Measurements from ENCODE around the gene EDNRA. TPM values are rescaled to one million over a fixed set of nuclear protein-coding genes. Genes with fewer than 3 reads are reported as not detected.

EDNRA gene
- total and polyA plus RNA-seq, 2 of the 4 experiments (the other 2 are of a cell fraction) = 3.8 to 6.5 TPM

- CTCF ChIA-PET = no interaction called here
- DNase-seq = no peak
- Histone ChIP-seq H3K18ac (ENCODE audit: low read depth, low read length) (no peak overlapping the region), H3K9ac (ENCODE audit: low read depth, low read length) (no peak overlapping the region), H3K23ac (ENCODE audit: low read depth, low read length) (no peak overlapping the region), H3K4me3 (ENCODE audit: insufficient read depth, low read depth, low read length) (no peak overlapping the region), H4K5ac (ENCODE audit: low read depth, low read length) (no peak overlapping the region), H3K4me2 (ENCODE audit: low read depth, low read length) (no peak overlapping the region), H3K79me1 (ENCODE audit: low read depth in 1 of 2, low read length in 2 of 2) (peaks cover 1 to 19% of the 10 kb centered on the region in 2 experiments; a peak in 3 of 4 replicates), H3K36me3 (ENCODE audit: control insufficient read depth, insufficient read depth, low read length) (no peaks in the 10 kb centered on the region), H3K9me3 (ENCODE audit: control insufficient read depth, insufficient read depth, low read length) (no peaks in the 10 kb centered on the region), H3K56ac (ENCODE audit: extremely low read depth, insufficient read depth, low read length) (no peak overlapping the region), H3K27me3 (ENCODE audit: control insufficient read depth, insufficient read depth, low read length) (no peaks in the 10 kb centered on the region), H2BK120ac (ENCODE audit: low read depth, low read length) (no peak overlapping the region), H4K8ac (ENCODE audit: low read depth in 2 of 2, low read length in 2 of 2) (no peak overlapping the region), H4K91ac (ENCODE audit: insufficient read depth, low read depth, low read length) (no peak overlapping the region), H2AK9ac (replicated peaks; ENCODE audit: low read depth, low read length, poor library complexity) (no peak overlapping the region), H2AFZ (replicated peaks; ENCODE audit: low read length, poor library complexity) (no peak overlapping the region), H3K4me1 (ENCODE audit: control insufficient read depth, insufficient read depth, low read length) (peaks cover 5% of the 10 kb centered on the region), H3K27ac (ENCODE audit: insufficient read depth, low read length) (no peak overlapping the region), H2BK15ac (ENCODE audit: low read depth, low read length) (no peak overlapping the region), H2BK20ac (ENCODE audit: low read depth, low read length) (no peak overlapping the region), H3K4ac (ENCODE audit: low read depth, low read length) (no peak overlapping the region), H3K9me1 (ENCODE audit: insufficient read depth, low read length) (peaks cover 5% of the 10 kb centered on the region; the same call in 1 of the 2 replicates), H4K20me1 (ENCODE audit: insufficient read depth, low read length) (no peaks in the 10 kb centered on the region), H2AK5ac (ENCODE audit: low read depth, low read length) (no peak overlapping the region), H3K14ac (replicated peaks; ENCODE audit: low read depth, low read length) (no peak overlapping the region), H2BK5ac (ENCODE audit: low read depth, low read length, poor library complexity, severe bottlenecking) (no peak overlapping the region)
- POLR2A ChIA-PET (ENCODE audit: unreplicated experiment) = interaction anchor here (0.6 kb wide), 1 partner anchor 30 kb away, joined by 5 read pairs; no protein-coding TSS in a partner anchor
- dilution Hi-C loops (cut with HindIII; ENCODE audit: low sequenced_read_pairs, unreplicated experiment) (no loop called here), in situ Hi-C loops (cut with MboI; ENCODE audit: low sequenced_read_pairs) (no loop called here), intact Hi-C loops (cut with micrococcal nuclease) (no loop called here)
- BruUV-seq (replicated peaks) = no TSS peak
- ATAC-seq (ENCODE audit: low read depth) = no peak
- TF ChIP-seq NFE2L2 (IDR thresholded peaks at IDR 0.05; ENCODE audit: low read depth, low read length) = no peak
- TF ChIP-seq RCOR1 (IDR thresholded peaks at IDR 0.05; ENCODE audit: insufficient replicate concordance, low read length) = no peak
- no peak for TF ChIP-seq SMC3 (IDR thresholded peaks at IDR 0.05; ENCODE audit: low read depth, low read length)
- no peak for TF ChIP-seq RAD21 (IDR thresholded peaks at IDR 0.05; ENCODE audit: low read length)
- TF ChIP-seq BHLHE40 (IDR thresholded peaks at IDR 0.05; ENCODE audit: low read depth, low read length) = no peak
- TF ChIP-seq RFX5 (IDR thresholded peaks at IDR 0.05; ENCODE audit: low read depth, low read length) = no peak
- no peak for TF ChIP-seq POLR2A (IDR thresholded peaks at IDR 0.05; ENCODE audit: low read depth, low read length)
- no peak for TF ChIP-seq FOS (IDR thresholded peaks at IDR 0.05; ENCODE audit: low read depth, low read length)
- no peak for TF ChIP-seq USF2 (IDR thresholded peaks at IDR 0.05; ENCODE audit: low read depth, low read length)
- TF ChIP-seq MXI1 (IDR thresholded peaks at IDR 0.05; ENCODE audit: borderline replicate concordance, low read depth, low read length) = no peak
- no peak for TF ChIP-seq CHD1 (IDR thresholded peaks at IDR 0.05; ENCODE audit: low read depth, low read length)
These were observed 3.5 kb upstream of the EDNRA start for GRCh38 chr4:147477439-147477838.

Measured in IMR-90 (cell line).